Measurements from ENCODE around the gene S100B.

GRCh38 chr21:46554431-46555224, 50.3 kb downstream of the S100B start:
- no peak for TF ChIP-seq GATA2 (IDR thresholded peaks at IDR 0.05; ENCODE audit: low read depth, low read length)
- no peak for TF ChIP-seq GATA3 (IDR thresholded peaks at IDR 0.05; ENCODE audit: low read depth, low read length)
